ENCODE data around the gene TRAPPC2L. TPM values are rescaled to one million over a fixed set of nuclear protein-coding genes. Genes with fewer than 3 reads are reported as not detected.

TRAPPC2L gene
- total RNA-seq, 1 donor from 2014 or later = 95.1 TPM

DNA sequence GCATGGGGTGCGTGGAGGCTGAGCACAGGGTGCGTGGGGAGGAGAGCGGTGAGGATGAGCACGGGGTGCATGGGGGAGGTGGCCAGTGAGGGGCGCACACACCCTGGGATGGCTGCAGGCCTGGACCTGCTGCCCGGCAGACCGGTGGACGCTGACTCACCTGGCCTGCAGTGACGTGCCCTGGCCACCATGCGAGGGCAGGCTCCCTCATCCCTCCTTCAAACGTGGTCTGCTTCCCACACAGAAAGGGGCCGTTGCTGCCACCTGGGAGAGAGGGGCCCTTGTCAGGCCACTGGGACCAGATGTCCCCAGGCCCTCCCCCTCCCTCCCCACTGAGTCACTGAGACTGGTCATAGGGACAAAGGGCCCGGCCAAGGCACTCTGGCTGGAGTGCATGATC is 25.1 kb upstream of the TRAPPC2L start:
- Mint-ChIP-seq H3K36me3 (ENCODE audit: low read depth) (no peaks in the 10 kb centered on the region), H3K27ac (ENCODE audit: unreplicated experiment) (peak overlapping the region; percentile 75), H3K27me3 (ENCODE audit: low read depth) (no peaks in the 10 kb centered on the region), H3K4me3 (no peak overlapping the region), H3K4me1 (no peaks in the 10 kb centered on the region), H3K9me3 (no peaks in the 10 kb centered on the region)
- no peak for DNase-seq (ENCODE audit: low read depth, low spot score)
- TF ChIP-seq, protein P1, sequence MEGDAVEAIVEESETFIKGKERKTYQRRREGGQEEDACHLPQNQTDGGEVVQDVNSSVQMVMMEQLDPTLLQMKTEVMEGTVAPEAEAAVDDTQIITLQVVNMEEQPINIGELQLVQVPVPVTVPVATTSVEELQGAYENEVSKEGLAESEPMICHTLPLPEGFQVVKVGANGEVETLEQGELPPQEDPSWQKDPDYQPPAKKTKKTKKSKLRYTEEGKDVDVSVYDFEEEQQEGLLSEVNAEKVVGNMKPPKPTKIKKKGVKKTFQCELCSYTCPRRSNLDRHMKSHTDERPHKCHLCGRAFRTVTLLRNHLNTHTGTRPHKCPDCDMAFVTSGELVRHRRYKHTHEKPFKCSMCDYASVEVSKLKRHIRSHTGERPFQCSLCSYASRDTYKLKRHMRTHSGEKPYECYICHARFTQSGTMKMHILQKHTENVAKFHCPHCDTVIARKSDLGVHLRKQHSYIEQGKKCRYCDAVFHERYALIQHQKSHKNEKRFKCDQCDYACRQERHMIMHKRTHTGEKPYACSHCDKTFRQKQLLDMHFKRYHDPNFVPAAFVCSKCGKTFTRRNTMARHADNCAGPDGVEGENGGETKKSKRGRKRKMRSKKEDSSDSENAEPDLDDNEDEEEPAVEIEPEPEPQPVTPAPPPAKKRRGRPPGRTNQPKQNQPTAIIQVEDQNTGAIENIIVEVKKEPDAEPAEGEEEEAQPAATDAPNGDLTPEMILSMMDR (conservative IDR thresholded peaks at IDR 0.05) = no peak

GRCh38 chr16:88833086-88833485 is 23.8 kb upstream of the TRAPPC2L start:
- Mint-ChIP-seq H3K27ac (ENCODE audit: unreplicated experiment) (no peak overlapping the region), H3K4me3 (no peak overlapping the region), H3K4me1 (no peaks in the 10 kb centered on the region), H3K36me3 (ENCODE audit: low read depth) (no peaks in the 10 kb centered on the region), H3K27me3 (ENCODE audit: low read depth) (no peaks in the 10 kb centered on the region), H3K9me3 (no peaks in the 10 kb centered on the region)
- TF ChIP-seq, protein P1 (conservative IDR thresholded peaks at IDR 0.05) = no peak
- DNase-seq (ENCODE audit: low read depth, low spot score) = no peak

DNA sequence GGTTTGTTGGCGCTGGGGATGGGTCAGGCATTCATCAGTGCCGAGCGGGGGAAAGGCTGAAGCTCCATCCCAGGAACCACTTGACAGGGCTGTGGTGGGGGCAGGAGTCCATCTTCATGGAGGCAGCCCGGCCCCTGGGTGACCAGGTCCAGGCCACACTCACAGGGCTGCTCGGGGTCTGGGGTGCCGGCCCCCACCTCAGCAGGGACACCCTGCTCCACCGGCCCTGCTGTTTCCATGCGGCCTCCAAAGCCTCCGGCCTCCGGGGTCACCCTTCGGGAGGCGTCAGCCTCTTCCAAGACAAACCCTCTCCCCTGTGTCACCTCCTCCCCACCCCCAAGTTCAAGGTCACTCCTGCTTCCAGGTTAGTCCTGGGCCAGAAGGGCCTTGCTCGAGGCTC is 22.3 kb upstream of the TRAPPC2L start:
- no peaks in the 10 kb centered on the region for H3K9me3 Mint-ChIP-seq
- H3K36me3 Mint-ChIP-seq (ENCODE audit: low read depth) = no peaks in the 10 kb centered on the region
- no peaks in the 10 kb centered on the region for H3K4me1 Mint-ChIP-seq
- H3K27ac Mint-ChIP-seq (ENCODE audit: unreplicated experiment) = no peak overlapping the region
- H3K27me3 Mint-ChIP-seq (ENCODE audit: low read depth) = no peaks in the 10 kb centered on the region
- no peak for DNase-seq (ENCODE audit: low read depth, low spot score)
- no peak overlapping the region for H3K4me3 Mint-ChIP-seq
- TF ChIP-seq, protein P1 (conservative IDR thresholded peaks at IDR 0.05) = no peak

DNA sequence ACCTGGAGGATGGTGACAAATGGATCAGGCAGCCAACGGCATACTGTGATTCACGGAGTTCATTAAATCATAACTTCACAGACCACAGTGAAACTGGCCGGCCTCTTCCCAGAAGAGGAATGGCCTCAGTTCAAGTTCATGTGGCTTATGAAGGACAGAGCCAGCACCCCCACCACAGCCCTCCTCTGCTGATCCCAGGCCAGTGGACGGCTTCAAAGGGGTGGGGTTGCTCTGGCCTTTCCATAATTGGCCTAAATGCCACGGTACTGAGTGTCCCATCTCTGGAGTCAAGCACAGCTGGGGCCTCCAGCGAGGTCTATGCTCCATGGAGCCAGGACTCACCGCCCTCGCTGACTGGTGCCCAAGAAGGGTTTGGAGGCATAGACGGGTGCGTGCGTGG is 21.5 kb upstream of the TRAPPC2L start:
- Mint-ChIP-seq H3K36me3 (ENCODE audit: low read depth) (no peaks in the 10 kb centered on the region), H3K27me3 (ENCODE audit: low read depth) (no peaks in the 10 kb centered on the region), H3K4me3 (no peak overlapping the region), H3K4me1 (no peaks in the 10 kb centered on the region), H3K9me3 (no peaks in the 10 kb centered on the region), H3K27ac (ENCODE audit: unreplicated experiment) (no peak overlapping the region)
- TF ChIP-seq, protein P1 (conservative IDR thresholded peaks at IDR 0.05) = no peak
- DNase-seq (ENCODE audit: low read depth, low spot score) = no peak

- Mint-ChIP-seq H3K4me1 (no peaks in the 10 kb centered on the region), H3K27me3 (ENCODE audit: low read depth) (no peaks in the 10 kb centered on the region), H3K36me3 (ENCODE audit: low read depth) (no peaks in the 10 kb centered on the region), H3K4me3 (no peak overlapping the region), H3K9me3 (no peaks in the 10 kb centered on the region), H3K27ac (ENCODE audit: unreplicated experiment) (no peak overlapping the region)
- TF ChIP-seq, protein P1 (conservative IDR thresholded peaks at IDR 0.05) = no peak
- no peak for DNase-seq (ENCODE audit: low read depth, low spot score)
These were observed 21.1 kb upstream of the TRAPPC2L start for GRCh38 chr16:88835818-88836217.

GRCh38 chr16:88836791-88837190 is 20.1 kb upstream of the TRAPPC2L start:
- no peaks in the 10 kb centered on the region for H3K27me3 Mint-ChIP-seq (ENCODE audit: low read depth)
- DNase-seq (ENCODE audit: low read depth, low spot score) = no peak
- H3K36me3 Mint-ChIP-seq (ENCODE audit: low read depth) = no peaks in the 10 kb centered on the region
- no peak overlapping the region for H3K4me3 Mint-ChIP-seq
- TF ChIP-seq, protein P1 (conservative IDR thresholded peaks at IDR 0.05) = no peak
- H3K27ac Mint-ChIP-seq (ENCODE audit: unreplicated experiment) = peak overlapping the region; percentile 86
- no peaks in the 10 kb centered on the region for H3K9me3 Mint-ChIP-seq
- H3K4me1 Mint-ChIP-seq = no peaks in the 10 kb centered on the region
